ENCODE measurements around the gene TADA1.
A peak's percentile ranks its signal among the peaks of the same experiment; 100 is the strongest.

The TADA1 gene, protein sequence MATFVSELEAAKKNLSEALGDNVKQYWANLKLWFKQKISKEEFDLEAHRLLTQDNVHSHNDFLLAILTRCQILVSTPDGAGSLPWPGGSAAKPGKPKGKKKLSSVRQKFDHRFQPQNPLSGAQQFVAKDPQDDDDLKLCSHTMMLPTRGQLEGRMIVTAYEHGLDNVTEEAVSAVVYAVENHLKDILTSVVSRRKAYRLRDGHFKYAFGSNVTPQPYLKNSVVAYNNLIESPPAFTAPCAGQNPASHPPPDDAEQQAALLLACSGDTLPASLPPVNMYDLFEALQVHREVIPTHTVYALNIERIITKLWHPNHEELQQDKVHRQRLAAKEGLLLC

DNA sequence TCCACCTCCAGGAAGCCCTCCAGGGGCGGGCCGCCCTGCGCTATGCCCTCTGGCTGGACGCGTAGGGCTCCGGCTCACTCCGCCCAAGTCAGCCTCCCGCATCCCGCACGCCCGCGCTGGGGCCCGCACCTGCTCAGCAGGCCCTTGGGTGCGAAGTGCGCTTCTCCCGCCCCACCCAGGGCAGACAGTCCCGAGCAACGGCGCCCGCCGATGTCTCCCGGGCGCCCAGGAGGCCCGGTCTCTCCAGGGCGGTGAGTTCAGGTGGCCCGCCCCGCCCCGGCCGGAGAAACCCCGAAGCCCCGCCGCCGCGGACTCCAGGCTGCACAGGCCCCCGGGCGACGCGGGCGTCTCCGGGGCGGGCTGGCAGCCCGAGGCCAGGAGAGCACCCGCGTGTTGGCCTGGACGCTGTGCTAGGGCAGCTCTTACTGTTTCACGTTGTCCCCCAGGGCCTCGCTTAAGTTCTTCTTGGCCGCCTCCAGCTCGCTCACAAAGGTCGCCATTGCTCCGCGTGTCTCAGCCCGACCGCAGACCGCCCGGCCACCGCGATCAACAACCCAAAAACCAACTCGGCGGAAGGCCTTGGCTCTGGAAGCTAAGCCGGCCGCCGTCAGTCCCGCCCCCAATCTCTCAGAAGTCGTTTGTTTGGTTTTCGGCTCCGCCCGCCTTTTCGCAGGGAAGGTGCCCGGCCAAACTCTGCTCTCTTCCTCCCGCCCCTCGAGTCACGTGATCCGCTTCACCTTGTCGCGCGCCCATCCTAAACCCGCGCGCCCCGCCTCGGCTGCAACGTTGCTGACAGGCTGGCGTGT lies at the start of gene TADA1:
TSS of gene TADA1 (minus strand) at position 531 of the 806 bp plus-strand sequence. CDS start at position 500, 31 bp downstream.
- Histone ChIP-seq H3K27ac (ENCODE audit: low read length) (peak within 1 kb of the TSS; percentile 80), H3K4me1 (ENCODE audit: control insufficient read depth, low read depth, low read length) (peaks cover 10% of the 10 kb centered on the region), H3K9me3 (ENCODE audit: control insufficient read depth, low read depth, low read length) (no peaks in the 10 kb centered on the region), H3K36me3 (ENCODE audit: control insufficient read depth, low read depth, low read length) (peaks cover 3% of the 10 kb centered on the region), H3K4me3 (ENCODE audit: low read length) (peak within 1 kb of the TSS; percentile 84), H3K27me3 (ENCODE audit: control insufficient read depth, insufficient read depth, low read length) (no peaks in the 10 kb centered on the region), H3K9ac (ENCODE audit: low read length) (peak within 1 kb of the TSS; percentile 93)

DNA sequence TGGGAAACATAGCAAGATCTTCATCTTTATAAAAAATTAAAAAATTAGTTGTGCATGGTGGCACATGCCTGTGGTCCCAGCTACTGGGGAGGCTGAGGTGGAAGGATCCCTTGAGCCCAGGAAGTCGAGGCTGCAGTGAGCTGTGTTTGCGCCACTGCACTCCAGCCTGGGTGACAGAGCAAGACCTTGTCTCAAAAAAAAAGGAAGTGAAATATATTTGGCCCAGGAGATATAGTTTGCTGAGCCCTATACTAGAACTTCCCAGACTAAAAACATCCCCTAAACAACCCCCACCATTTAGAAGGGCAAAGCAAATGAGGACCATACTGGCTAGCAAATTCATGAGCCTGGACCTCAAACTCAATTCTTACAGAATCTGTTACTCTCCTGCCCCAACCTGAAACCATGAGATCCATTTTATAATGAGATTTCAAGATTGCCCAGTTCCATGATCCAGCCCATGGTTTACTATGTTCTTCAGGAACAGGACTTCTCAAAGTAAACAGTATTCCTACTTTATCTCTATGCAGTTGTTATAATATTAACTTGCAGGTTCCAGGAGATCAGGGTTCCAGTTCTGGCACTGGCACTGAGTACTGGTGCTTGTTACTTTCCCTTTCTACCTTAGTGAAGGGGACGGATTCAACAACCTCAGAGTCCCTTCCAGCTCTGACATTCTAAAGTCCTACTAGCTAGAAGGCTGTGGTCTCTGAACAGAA lies 48.9 kb upstream of the TADA1 start:
- Histone ChIP-seq H3K4me1 (ENCODE audit: control insufficient read depth, low read depth, low read length) (peaks cover 6% of the 10 kb centered on the region), H3K9me3 (ENCODE audit: control insufficient read depth, low read depth, low read length) (no peaks in the 10 kb centered on the region), H3K36me3 (ENCODE audit: control insufficient read depth, low read depth, low read length) (no peaks in the 10 kb centered on the region), H3K27ac (ENCODE audit: low read length) (no peak overlapping the region), H3K4me3 (ENCODE audit: low read length) (no peak overlapping the region), H3K27me3 (ENCODE audit: control insufficient read depth, insufficient read depth, low read length) (peaks cover 29% of the 10 kb centered on the region), H3K9ac (ENCODE audit: low read length) (no peak overlapping the region)

DNA sequence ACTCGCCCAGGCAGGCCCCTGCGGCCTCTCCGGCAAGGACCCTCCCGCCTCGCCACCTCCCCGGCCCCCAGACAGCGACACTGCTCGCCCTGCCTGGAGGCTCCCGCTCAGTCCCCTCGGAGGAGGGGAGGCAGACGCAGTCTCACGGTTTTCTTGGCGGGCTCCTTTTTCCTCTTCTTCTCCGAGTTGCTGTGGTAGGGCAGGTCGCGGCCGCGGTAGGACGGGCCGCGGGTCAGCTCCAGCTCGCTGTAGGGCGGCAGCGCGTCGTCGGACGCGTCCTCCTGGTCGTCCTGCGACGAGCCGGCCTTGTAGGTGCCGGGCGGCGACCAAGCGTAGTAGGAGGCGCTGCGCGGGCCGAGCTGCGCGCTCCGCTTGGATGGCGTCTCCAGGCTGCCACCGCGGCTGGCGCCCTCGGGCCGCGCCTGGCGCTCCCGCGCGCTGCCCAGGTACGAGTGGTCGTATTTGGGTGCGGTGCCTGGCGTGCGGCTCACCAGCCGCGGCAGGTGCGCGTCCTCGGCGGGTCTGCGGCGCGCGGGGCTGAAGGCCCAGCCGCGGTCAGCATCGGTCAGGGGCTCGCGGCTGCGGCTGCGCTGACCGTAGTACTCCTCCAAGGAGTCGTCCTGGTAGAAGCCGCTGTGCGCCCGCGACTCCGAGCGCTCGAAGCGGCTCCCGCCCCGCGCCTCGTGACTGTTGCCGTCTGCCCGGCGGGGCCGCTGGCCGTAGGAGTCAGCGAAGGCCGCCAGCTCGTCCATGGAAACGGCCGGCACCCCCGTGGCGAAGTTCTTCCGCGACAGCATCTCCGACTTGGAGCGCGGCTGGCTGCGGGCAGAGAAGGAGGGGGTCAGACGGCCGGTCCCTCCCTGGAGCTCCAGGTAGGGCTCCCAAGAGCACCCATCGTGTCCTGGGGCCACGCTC lies 44.8 kb upstream of the TADA1 start:
- no peaks in the 10 kb centered on the region for H3K9me3 ChIP-seq (ENCODE audit: control insufficient read depth, low read depth, low read length)
- H3K4me3 ChIP-seq (ENCODE audit: low read length): peak overlapping the region; percentile 36
- peaks cover 40% of the 10 kb centered on the region for H3K27me3 ChIP-seq (ENCODE audit: control insufficient read depth, insufficient read depth, low read length)
- no peaks in the 10 kb centered on the region for H3K36me3 ChIP-seq (ENCODE audit: control insufficient read depth, low read depth, low read length)
- no peak overlapping the region for H3K27ac ChIP-seq (ENCODE audit: low read length)
- no peak overlapping the region for H3K9ac ChIP-seq (ENCODE audit: low read length)
- peaks cover 2% of the 10 kb centered on the region for H3K4me1 ChIP-seq (ENCODE audit: control insufficient read depth, low read depth, low read length)

DNA sequence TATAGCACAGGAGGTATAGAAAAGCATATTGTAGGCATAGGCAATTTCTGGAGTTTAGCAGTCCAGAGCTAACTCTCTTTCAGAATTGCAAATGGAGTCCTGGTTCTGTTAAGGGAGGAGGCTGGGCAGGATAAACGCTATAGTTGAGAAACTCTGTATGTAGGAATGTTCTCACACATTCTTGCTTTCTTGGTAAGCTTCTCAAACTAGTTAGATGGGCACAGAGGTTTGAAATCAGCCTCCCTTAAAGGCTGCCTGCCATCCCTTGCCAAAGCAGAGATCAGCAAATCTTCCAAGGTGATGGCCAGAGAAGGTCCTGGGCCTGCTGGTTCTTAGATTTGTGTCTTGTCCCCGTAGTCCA lies 42.9 kb upstream of the TADA1 start:
- H3K27me3 ChIP-seq (ENCODE audit: control insufficient read depth, insufficient read depth, low read length): peaks cover 40% of the 10 kb centered on the region

DNA sequence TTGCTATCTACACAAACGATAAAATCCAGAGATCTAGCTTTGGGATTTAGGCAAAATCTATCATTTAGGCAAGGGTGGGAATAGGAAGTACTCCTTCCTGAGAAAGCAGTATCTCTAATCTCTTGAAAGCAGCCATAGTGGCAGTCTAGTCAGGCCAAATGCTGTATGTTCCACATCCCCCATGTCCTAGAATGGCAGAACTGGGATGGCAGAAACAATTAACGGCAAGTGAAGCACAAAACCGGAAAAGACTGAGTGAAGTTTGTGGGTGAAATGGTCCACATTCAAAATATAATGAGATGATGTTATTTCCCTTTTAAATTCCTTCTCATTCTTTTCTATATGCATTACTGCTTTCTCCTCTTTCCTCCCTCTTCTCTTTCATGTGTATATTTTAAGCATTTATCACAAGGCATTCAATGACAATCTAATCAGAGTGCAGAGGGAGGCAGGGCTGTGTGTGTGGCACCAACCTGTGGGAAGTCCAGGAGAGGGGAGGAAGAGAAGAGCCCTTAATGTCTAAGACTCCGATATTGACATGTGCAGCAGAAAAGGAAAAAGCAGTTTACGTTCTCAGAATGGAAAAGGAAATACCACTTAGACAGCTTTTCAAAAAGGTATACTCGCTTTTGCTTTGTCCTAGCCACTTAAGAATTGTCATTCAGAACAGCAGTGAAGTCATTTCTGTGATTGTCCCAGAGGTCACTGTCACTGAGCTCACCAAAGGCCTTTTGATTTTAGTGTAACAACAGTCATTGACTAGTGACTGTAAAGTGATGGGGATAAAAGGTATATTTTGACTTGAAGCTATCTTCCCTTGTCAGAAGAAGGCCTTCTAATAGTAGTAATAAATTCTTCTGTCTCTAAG lies 42.3 kb upstream of the TADA1 start:
- peaks cover 40% of the 10 kb centered on the region for H3K27me3 ChIP-seq (ENCODE audit: control insufficient read depth, insufficient read depth, low read length)
- H3K9ac ChIP-seq (ENCODE audit: low read length): no peak overlapping the region
- no peaks in the 10 kb centered on the region for H3K4me1 ChIP-seq (ENCODE audit: control insufficient read depth, low read depth, low read length)
- H3K36me3 ChIP-seq (ENCODE audit: control insufficient read depth, low read depth, low read length): no peaks in the 10 kb centered on the region
- no peak overlapping the region for H3K4me3 ChIP-seq (ENCODE audit: low read length)
- no peaks in the 10 kb centered on the region for H3K9me3 ChIP-seq (ENCODE audit: control insufficient read depth, low read depth, low read length)
- H3K27ac ChIP-seq (ENCODE audit: low read length): no peak overlapping the region

More for the DNA sequence above, 42.9 kb upstream of the TADA1 start:
- H3K4me3 ChIP-seq (ENCODE audit: low read length): no peak overlapping the region
- H3K27ac ChIP-seq (ENCODE audit: low read length): no peak overlapping the region
- H3K4me1 ChIP-seq (ENCODE audit: control insufficient read depth, low read depth, low read length): no peaks in the 10 kb centered on the region
- no peaks in the 10 kb centered on the region for H3K9me3 ChIP-seq (ENCODE audit: control insufficient read depth, low read depth, low read length)
- H3K9ac ChIP-seq (ENCODE audit: low read length): no peak overlapping the region
- no peaks in the 10 kb centered on the region for H3K36me3 ChIP-seq (ENCODE audit: control insufficient read depth, low read depth, low read length)

DNA sequence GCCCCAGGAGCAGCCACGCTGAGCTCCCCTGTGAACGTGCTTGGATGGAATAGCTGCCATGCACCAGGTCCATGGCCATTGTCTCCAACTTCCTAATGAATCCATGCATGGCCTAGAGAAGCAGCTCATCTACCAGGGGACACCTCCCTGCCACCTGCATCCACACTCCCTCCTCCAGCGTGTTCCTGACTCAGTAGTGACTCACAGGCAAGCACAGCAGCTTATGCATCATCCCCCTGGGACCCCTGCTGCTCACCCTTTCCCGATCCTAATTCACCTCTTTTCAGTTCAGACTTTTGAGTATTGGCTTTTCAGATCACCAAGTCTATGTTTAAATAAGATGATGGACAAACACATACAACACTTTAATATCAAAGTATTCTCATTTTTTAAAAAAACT lies 39.9 kb upstream of the TADA1 start:
- Histone ChIP-seq H3K27ac (ENCODE audit: low read length) (no peak overlapping the region), H3K27me3 (ENCODE audit: control insufficient read depth, insufficient read depth, low read length) (peaks cover 21% of the 10 kb centered on the region), H3K9me3 (ENCODE audit: control insufficient read depth, low read depth, low read length) (peaks cover 9% of the 10 kb centered on the region), H3K9ac (ENCODE audit: low read length) (no peak overlapping the region), H3K4me3 (ENCODE audit: low read length) (no peak overlapping the region), H3K36me3 (ENCODE audit: control insufficient read depth, low read depth, low read length) (no peaks in the 10 kb centered on the region), H3K4me1 (ENCODE audit: control insufficient read depth, low read depth, low read length) (no peaks in the 10 kb centered on the region)

DNA sequence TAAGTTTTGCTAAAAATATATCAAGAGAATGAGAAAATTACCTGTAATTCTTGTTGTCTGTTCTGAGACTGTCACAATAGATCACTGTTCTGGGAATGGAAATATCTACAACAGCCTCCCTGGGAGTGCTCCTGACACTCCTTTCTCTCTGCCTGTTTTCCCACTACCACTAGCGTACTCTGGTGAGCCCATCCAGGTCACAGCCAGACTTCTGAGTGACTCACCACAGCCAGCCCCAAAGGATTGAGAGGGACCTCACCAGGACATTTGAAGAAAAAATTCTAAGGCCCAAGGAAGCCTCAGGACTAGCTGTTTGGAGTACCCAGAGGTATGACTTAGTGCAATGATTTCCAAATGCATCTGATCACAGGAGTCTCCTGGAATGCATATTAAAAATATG lies 39.0 kb upstream of the TADA1 start:
- Histone ChIP-seq H3K27me3 (ENCODE audit: control insufficient read depth, insufficient read depth, low read length) (peaks cover 12% of the 10 kb centered on the region), H3K9ac (ENCODE audit: low read length) (no peak overlapping the region), H3K27ac (ENCODE audit: low read length) (no peak overlapping the region)

DNA sequence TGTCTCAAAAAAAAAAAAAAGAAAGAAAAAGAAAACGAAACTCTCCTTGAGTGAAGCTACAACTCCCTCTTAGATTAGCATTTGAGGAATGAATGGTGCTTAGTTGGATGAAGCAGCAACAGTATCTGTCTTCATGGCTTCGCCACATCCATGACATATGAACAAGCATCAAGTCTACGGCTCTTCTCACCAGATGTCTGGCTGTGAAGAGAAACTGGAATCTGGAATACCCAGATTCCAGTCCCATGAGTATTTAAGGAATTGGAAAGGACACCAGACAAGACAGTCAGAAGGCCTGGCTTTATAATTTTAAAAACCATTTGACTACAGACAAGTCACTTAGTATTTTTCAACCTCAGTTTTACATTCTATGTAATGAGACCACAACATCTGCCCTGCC lies 38.0 kb upstream of the TADA1 start:
- Histone ChIP-seq H3K27me3 (ENCODE audit: control insufficient read depth, insufficient read depth, low read length) (peaks cover 2% of the 10 kb centered on the region), H3K4me3 (ENCODE audit: low read length) (no peak overlapping the region), H3K27ac (ENCODE audit: low read length) (no peak overlapping the region), H3K9ac (ENCODE audit: low read length) (no peak overlapping the region), H3K9me3 (ENCODE audit: control insufficient read depth, low read depth, low read length) (peaks cover 9% of the 10 kb centered on the region), H3K4me1 (ENCODE audit: control insufficient read depth, low read depth, low read length) (no peaks in the 10 kb centered on the region), H3K36me3 (ENCODE audit: control insufficient read depth, low read depth, low read length) (no peaks in the 10 kb centered on the region)

More for the DNA sequence above, 39.0 kb upstream of the TADA1 start:
- H3K9me3 ChIP-seq (ENCODE audit: control insufficient read depth, low read depth, low read length): peaks cover 9% of the 10 kb centered on the region
- H3K36me3 ChIP-seq (ENCODE audit: control insufficient read depth, low read depth, low read length): no peaks in the 10 kb centered on the region
- no peak overlapping the region for H3K4me3 ChIP-seq (ENCODE audit: low read length)
- no peaks in the 10 kb centered on the region for H3K4me1 ChIP-seq (ENCODE audit: control insufficient read depth, low read depth, low read length)

DNA sequence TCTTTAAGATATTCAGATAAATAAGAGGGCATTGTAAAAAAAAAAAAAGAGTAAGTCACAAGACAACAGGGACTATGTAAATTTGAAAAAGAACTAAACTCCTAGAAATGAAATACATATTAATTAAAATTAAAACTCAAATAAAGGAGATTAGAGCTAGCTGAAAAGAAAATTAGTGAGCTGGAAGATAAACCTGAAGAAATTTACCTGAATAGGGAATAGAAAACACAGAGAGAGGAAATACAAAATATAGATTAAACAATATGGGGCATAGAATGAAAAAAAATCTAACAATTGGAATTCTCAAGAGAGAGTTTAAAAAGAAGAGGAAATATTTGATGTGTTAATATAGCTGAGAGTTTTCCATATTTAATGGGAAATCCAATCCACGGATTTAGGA lies 35.6 kb upstream of the TADA1 start:
- Histone ChIP-seq H3K4me3 (ENCODE audit: low read length) (no peak overlapping the region), H3K27ac (ENCODE audit: low read length) (no peak overlapping the region), H3K9me3 (ENCODE audit: control insufficient read depth, low read depth, low read length) (peaks cover 9% of the 10 kb centered on the region), H3K36me3 (ENCODE audit: control insufficient read depth, low read depth, low read length) (no peaks in the 10 kb centered on the region), H3K4me1 (ENCODE audit: control insufficient read depth, low read depth, low read length) (no peaks in the 10 kb centered on the region), H3K9ac (ENCODE audit: low read length) (no peak overlapping the region), H3K27me3 (ENCODE audit: control insufficient read depth, insufficient read depth, low read length) (no peaks in the 10 kb centered on the region)

DNA sequence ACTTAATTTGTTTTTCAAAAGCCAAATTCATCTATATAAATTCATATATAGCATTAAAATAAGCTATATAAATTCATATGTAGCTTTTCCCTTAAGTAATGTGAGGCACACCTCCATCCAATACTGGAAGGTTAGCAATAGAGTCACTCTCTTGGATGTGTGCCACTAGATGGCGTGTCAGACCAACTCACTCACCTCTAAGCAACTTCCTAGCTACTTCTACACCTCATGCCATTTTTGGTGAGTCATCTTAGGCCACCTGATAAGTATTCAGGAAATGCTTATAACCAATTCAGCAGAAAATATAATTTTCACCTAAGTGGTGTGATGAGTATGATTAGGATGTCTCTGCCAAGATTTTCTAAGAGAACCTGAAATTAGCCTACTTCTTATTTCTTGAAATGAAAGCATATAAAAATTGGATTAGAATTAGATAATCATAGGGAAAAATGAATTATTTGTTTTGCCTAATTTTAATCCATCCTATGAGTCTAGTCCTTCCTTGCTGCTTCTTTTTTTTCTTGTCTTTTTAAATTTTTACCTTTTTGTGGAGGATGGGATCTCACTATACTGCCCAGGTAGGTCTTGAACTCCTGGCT lies 34.4 kb upstream of the TADA1 start:
- no peaks in the 10 kb centered on the region for H3K36me3 ChIP-seq (ENCODE audit: control insufficient read depth, low read depth, low read length)
- no peaks in the 10 kb centered on the region for H3K4me1 ChIP-seq (ENCODE audit: control insufficient read depth, low read depth, low read length)
- H3K27me3 ChIP-seq (ENCODE audit: control insufficient read depth, insufficient read depth, low read length): no peaks in the 10 kb centered on the region
- H3K27ac ChIP-seq (ENCODE audit: low read length): no peak overlapping the region
- H3K4me3 ChIP-seq (ENCODE audit: low read length): no peak overlapping the region
- H3K9me3 ChIP-seq (ENCODE audit: control insufficient read depth, low read depth, low read length): peaks cover 9% of the 10 kb centered on the region
- no peak overlapping the region for H3K9ac ChIP-seq (ENCODE audit: low read length)
